ENCODE data around the gene CFAP90.
A peak's percentile ranks its signal among the peaks of the same experiment; 100 is the strongest.

CFAP90 gene

GRCh38 chr5:7823594-7823993 is 27.3 kb downstream of the CFAP90 start:
- no peak for DNase-seq (ENCODE audit: low read depth in 1 of 2, low spot score in 1 of 2)

- DNase-seq (ENCODE audit: low read depth in 1 of 2, low spot score in 1 of 2): no peak
These were observed 28.5 kb downstream of the CFAP90 start for GRCh38 chr5:7822449-7822848.

GRCh38 chr5:7816535-7816901 is 34.4 kb downstream of the CFAP90 start:
- DNase-seq (ENCODE audit: low read depth in 1 of 2, low spot score in 1 of 2): no peak

GRCh38 chr5:7815892-7816534 is 34.9 kb downstream of the CFAP90 start:
- peak; percentile 39 to 45 for DNase-seq (ENCODE audit: low read depth in 1 of 2, low spot score in 1 of 2)

GRCh38 chr5:7814816-7815215 is 36.1 kb downstream of the CFAP90 start:
- no peak for DNase-seq (ENCODE audit: low read depth in 1 of 2, low spot score in 1 of 2)

- DNase-seq (ENCODE audit: low read depth in 1 of 2, low spot score in 1 of 2): no peak
These were observed 37.4 kb downstream of the CFAP90 start for GRCh38 chr5:7813576-7813975.

- no peak for DNase-seq (ENCODE audit: low read depth in 1 of 2, low spot score in 1 of 2)
These were observed 37.9 kb downstream of the CFAP90 start for GRCh38 chr5:7813007-7813406.

- DNase-seq (ENCODE audit: low read depth in 1 of 2, low spot score in 1 of 2): no peak
These were observed 39.2 kb downstream of the CFAP90 start for GRCh38 chr5:7811715-7812114.

GRCh38 chr5:7808998-7809397 is 41.9 kb downstream of the CFAP90 start:
- DNase-seq (ENCODE audit: low read depth in 1 of 2, low spot score in 1 of 2): no peak

- no peak for DNase-seq (ENCODE audit: low read depth in 1 of 2, low spot score in 1 of 2)
These were observed 45.6 kb downstream of the CFAP90 start for GRCh38 chr5:7805379-7805778.

- no peak for DNase-seq (ENCODE audit: low read depth in 1 of 2, low spot score in 1 of 2)
These were observed 47.0 kb downstream of the CFAP90 start for GRCh38 chr5:7803937-7804336.

GRCh38 chr5:7802855-7803254 is 48.1 kb downstream of the CFAP90 start:
- no peak for DNase-seq (ENCODE audit: low read depth in 1 of 2, low spot score in 1 of 2)

GRCh38 chr5:7801891-7802614 is 48.9 kb downstream of the CFAP90 start:
- no peak for DNase-seq (ENCODE audit: low read depth in 1 of 2, low spot score in 1 of 2)

- DNase-seq (ENCODE audit: low read depth in 1 of 2, low spot score in 1 of 2): no peak
These were observed 55.6 kb downstream of the CFAP90 start for GRCh38 chr5:7795306-7795705.

GRCh38 chr5:7794823-7795222 is 56.1 kb downstream of the CFAP90 start:
- no peak for DNase-seq (ENCODE audit: low read depth in 1 of 2, low spot score in 1 of 2)

GRCh38 chr5:7794311-7794710 is 56.6 kb downstream of the CFAP90 start:
- no peak for DNase-seq (ENCODE audit: low read depth in 1 of 2, low spot score in 1 of 2)

- no peak for DNase-seq (ENCODE audit: low read depth in 1 of 2, low spot score in 1 of 2)
These were observed 57.0 kb downstream of the CFAP90 start for GRCh38 chr5:7793895-7794294.

- no peak for DNase-seq (ENCODE audit: low read depth in 1 of 2, low spot score in 1 of 2)
These were observed 61.4 kb downstream of the CFAP90 start for GRCh38 chr5:7789567-7789966.

- DNase-seq (ENCODE audit: low read depth in 1 of 2, low spot score in 1 of 2): no peak
These were observed 63.2 kb downstream of the CFAP90 start for GRCh38 chr5:7787770-7788169.

- no peak for DNase-seq (ENCODE audit: low read depth in 1 of 2, low spot score in 1 of 2)
These were observed 66.1 kb downstream of the CFAP90 start for GRCh38 chr5:7784683-7785380.

GRCh38 chr5:7781899-7782298 is 69.0 kb downstream of the CFAP90 start:
- no peak for DNase-seq (ENCODE audit: low read depth in 1 of 2, low spot score in 1 of 2)
